Activated CD8-positive, alpha-beta memory T cell treated with anti-CD3 and anti-CD28 coated beads, Interleukin-2, amount 50 U/mL, for 4 hours (primary cell): Measurements from ENCODE around the gene ST6GALNAC3.
"Not testable (repeated sequence)": the region's sequence is repeated elsewhere in the genome, so short reads cannot be mapped to it uniquely, and the experiment has no call there.

ENCODE experiments used
- DNase-seq: peaks from one replicate; pipeline ENCODE4 v3.0.0-alpha.2; 2020

ST6GALNAC3 gene

GRCh38 chr1:76074321-76075187 lies at the start of gene ST6GALNAC3:
Gene ST6GALNAC3 (plus strand): TSS chr1:76074746.
- DNase-seq, result peak; percentile 77

- DNase-seq, result no peak
Measured at GRCh38 chr1:76027341-76027740, 47.2 kb upstream of the ST6GALNAC3 start.

- no peak for DNase-seq
Measured at GRCh38 chr1:76029331-76029730, 45.2 kb upstream of the ST6GALNAC3 start.

- DNase-seq, result no peak
Measured at GRCh38 chr1:76031496-76031895, 43.0 kb upstream of the ST6GALNAC3 start.

- no peak for DNase-seq
Measured at GRCh38 chr1:76033800-76034475, 40.6 kb upstream of the ST6GALNAC3 start.

- DNase-seq, result no peak
Measured at GRCh38 chr1:76035053-76035452, 39.5 kb upstream of the ST6GALNAC3 start.

- no peak for DNase-seq
Measured at GRCh38 chr1:76037324-76037723, 37.2 kb upstream of the ST6GALNAC3 start.

- no peak for DNase-seq
Measured at GRCh38 chr1:76038287-76039004, 36.1 kb upstream of the ST6GALNAC3 start.

GRCh38 chr1:76046149-76046548 lies 28.4 kb upstream of the ST6GALNAC3 start:
- DNase-seq, result no peak

GRCh38 chr1:76048219-76048618 lies 26.3 kb upstream of the ST6GALNAC3 start:
- DNase-seq, result no peak

- DNase-seq, result no peak
Measured at GRCh38 chr1:76048926-76049325, 25.6 kb upstream of the ST6GALNAC3 start.

GRCh38 chr1:76049498-76049897 lies 25.0 kb upstream of the ST6GALNAC3 start:
- DNase-seq, result no peak

GRCh38 chr1:76050073-76050472 lies 24.5 kb upstream of the ST6GALNAC3 start:
- not testable (repeated sequence) for DNase-seq

- no peak for DNase-seq
Measured at GRCh38 chr1:76053021-76053420, 21.5 kb upstream of the ST6GALNAC3 start.

GRCh38 chr1:76054359-76054758 lies 20.2 kb upstream of the ST6GALNAC3 start:
- DNase-seq, result no peak

- no peak for DNase-seq
Measured at GRCh38 chr1:76055987-76056386, 18.6 kb upstream of the ST6GALNAC3 start.

- no peak for DNase-seq
Measured at GRCh38 chr1:76059451-76059850, 15.1 kb upstream of the ST6GALNAC3 start.

GRCh38 chr1:76065270-76065669 lies 9.3 kb upstream of the ST6GALNAC3 start:
- DNase-seq, result no peak

- no peak for DNase-seq
Measured at GRCh38 chr1:76066394-76066793, 8.2 kb upstream of the ST6GALNAC3 start.

- DNase-seq, result no peak
Measured at GRCh38 chr1:76068542-76068941, 6.0 kb upstream of the ST6GALNAC3 start.

GRCh38 chr1:76068953-76069561 lies 5.5 kb upstream of the ST6GALNAC3 start:
- DNase-seq, result no peak

- DNase-seq, result no peak
Measured at GRCh38 chr1:76070538-76070937, 4.0 kb upstream of the ST6GALNAC3 start.

GRCh38 chr1:76073481-76073880 lies 1.1 kb upstream of the ST6GALNAC3 start:
- DNase-seq, result no peak
